Measurements from ENCODE around the gene LRP3.

- TF ChIP-seq, protein P1, sequence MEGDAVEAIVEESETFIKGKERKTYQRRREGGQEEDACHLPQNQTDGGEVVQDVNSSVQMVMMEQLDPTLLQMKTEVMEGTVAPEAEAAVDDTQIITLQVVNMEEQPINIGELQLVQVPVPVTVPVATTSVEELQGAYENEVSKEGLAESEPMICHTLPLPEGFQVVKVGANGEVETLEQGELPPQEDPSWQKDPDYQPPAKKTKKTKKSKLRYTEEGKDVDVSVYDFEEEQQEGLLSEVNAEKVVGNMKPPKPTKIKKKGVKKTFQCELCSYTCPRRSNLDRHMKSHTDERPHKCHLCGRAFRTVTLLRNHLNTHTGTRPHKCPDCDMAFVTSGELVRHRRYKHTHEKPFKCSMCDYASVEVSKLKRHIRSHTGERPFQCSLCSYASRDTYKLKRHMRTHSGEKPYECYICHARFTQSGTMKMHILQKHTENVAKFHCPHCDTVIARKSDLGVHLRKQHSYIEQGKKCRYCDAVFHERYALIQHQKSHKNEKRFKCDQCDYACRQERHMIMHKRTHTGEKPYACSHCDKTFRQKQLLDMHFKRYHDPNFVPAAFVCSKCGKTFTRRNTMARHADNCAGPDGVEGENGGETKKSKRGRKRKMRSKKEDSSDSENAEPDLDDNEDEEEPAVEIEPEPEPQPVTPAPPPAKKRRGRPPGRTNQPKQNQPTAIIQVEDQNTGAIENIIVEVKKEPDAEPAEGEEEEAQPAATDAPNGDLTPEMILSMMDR (IDR thresholded peaks at IDR 0.05; ENCODE audit: low read length): no peak
- TF ChIP-seq EZH2phosphoT487 (IDR thresholded peaks at IDR 0.05; ENCODE audit: low read length): no peak
These were observed 7.5 kb upstream of the LRP3 start for GRCh38 chr19:33186431-33187182.

All from MM.1S (cell line).